H1 (cell line): Measurements from ENCODE around the gene AMIGO2. TPM values are rescaled to one million over a fixed set of nuclear protein-coding genes. Genes with fewer than 3 reads are reported as not detected.

Source experiments
- CTCF ChIA-PET: fragments of 300-600 bp; sonication (Branson Sonifier 250); formaldehyde crosslinking; loops from one replicate; lab custom pipeline; 2021; ENCODE audit not compliant: partially characterized antibody; lab: Charles Lee
- POLR2A ChIA-PET: fragments of 300-600 bp; sonication (Branson Sonifier 250); formaldehyde crosslinking; loops from one replicate; lab custom pipeline; 2021; ENCODE audit warnings: inconsistent platforms; ENCODE audit not compliant: partially characterized antibody; lab: Charles Lee
- DNase-seq, 2 experiments: peaks; one replicate each; pipeline versions ENCODE4 v3.0.0 to v3.0.0-alpha.2; 2010 to 2022; ENCODE audit warnings: low spot score in 2 of 2, low read depth in 1 of 2, mixed read lengths in 1 of 2
- FAIRE-seq: peaks from 2 replicates; lab custom pipeline; 2011; peaks lifted over from hg19 to GRCh38; lab: Jason Lieb, UNC
- H2AFZ ChIP-seq: 2 replicates; pipeline ENCODE4 v1.8.1; 2012; ENCODE audit warnings: low read length, inconsistent platforms
- H2AK5ac ChIP-seq: 2 replicates; pipeline ENCODE4 v1.6.1; 2013; ENCODE audit warnings: low read depth, low read length
- H2BK120ac ChIP-seq: replicated peaks from 2 replicates; pipeline ENCODE3; 2013; ENCODE audit warnings: low read depth, low read length, inconsistent platforms
- H2BK12ac ChIP-seq: 2 replicates; pipeline ENCODE4 v1.6.1; 2013; ENCODE audit warnings: low read depth, low read length
- H2BK15ac ChIP-seq: 2 replicates; pipeline ENCODE4 v1.6.1; 2013; ENCODE audit warnings: low read length
- H2BK20ac ChIP-seq: 2 replicates; pipeline ENCODE4 v1.6.1; 2013; ENCODE audit warnings: low read length
- H2BK5ac ChIP-seq: 2 replicates; pipeline ENCODE4 v1.6.1; 2013; ENCODE audit warnings: low read depth, low read length
- H3K14ac ChIP-seq: 2 replicates; pipeline ENCODE4 v1.6.1; 2013; ENCODE audit warnings: inconsistent platforms; ENCODE audit not compliant: insufficient read length
- H3K18ac ChIP-seq: 2 replicates; pipeline ENCODE4 v1.6.1; 2013; ENCODE audit warnings: low read length; ENCODE audit errors: extremely low read depth
- H3K23ac ChIP-seq: 2 replicates; pipeline ENCODE4 v1.6.1; 2013; ENCODE audit warnings: inconsistent platforms; ENCODE audit not compliant: insufficient read length
- H3K23me2 ChIP-seq: 2 replicates; pipeline ENCODE4 v1.6.1; 2013; ENCODE audit warnings: low read depth, low read length
- H3K27ac ChIP-seq: 2 replicates; pipeline ENCODE4 v1.6.1; 2011; ENCODE audit warnings: low read depth, low read length, inconsistent platforms
- H3K27me3 ChIP-seq, 4 experiments: replicated peaks in 1 of 4; 1 replicate in 1 of 4; 2 replicates in 3 of 4; pipeline versions ENCODE4 v1.6.1 to v1.8.1; 2011 to 2013; ENCODE audit warnings: low read length in 3 of 4, mild to moderate bottlenecking in 3 of 4, inconsistent platforms in 2 of 4, mixed read lengths in 2 of 4, moderate library complexity in 1 of 4; ENCODE audit not compliant: control insufficient read depth in 3 of 4, insufficient read depth in 3 of 4; ENCODE audit errors: extremely low read depth in 1 of 4
- H3K36me3 ChIP-seq, 4 experiments: 2 replicates each; pipeline versions ENCODE4 v1.6.1 to v1.8.1; 2011 to 2013; ENCODE audit warnings: mild to moderate bottlenecking in 4 of 4, low read length in 3 of 4, moderate library complexity in 2 of 4, control low read depth in 1 of 4, inconsistent platforms in 1 of 4; ENCODE audit not compliant: insufficient read depth in 4 of 4, control insufficient read depth in 2 of 4
- H3K4ac ChIP-seq: replicated peaks from 2 replicates; pipeline ENCODE3; 2013; ENCODE audit warnings: low read length, low read depth, mixed read lengths, inconsistent platforms; ENCODE audit not compliant: insufficient read length
- H3K4me1 ChIP-seq, 4 experiments: replicated peaks in 1 of 4; 1 replicate in 1 of 4; 2 replicates in 3 of 4; pipeline versions ENCODE4 v1.6.1 to v1.8.1; 2011 to 2013; ENCODE audit warnings: low read length in 3 of 4, inconsistent platforms in 2 of 4, mixed read lengths in 1 of 4; ENCODE audit not compliant: insufficient read depth in 4 of 4, control insufficient read depth in 3 of 4
- H3K4me2 ChIP-seq, 2 experiments: 2 replicates each; pipeline versions ENCODE4 v1.6.1 to v1.8.1; 2011 to 2013; ENCODE audit warnings: low read depth in 2 of 2, low read length in 2 of 2, control low read depth in 1 of 2, inconsistent platforms in 1 of 2, mild to moderate bottlenecking in 1 of 2; ENCODE audit not compliant: insufficient read depth in 1 of 2
- H3K4me3 ChIP-seq, 4 experiments: fragments of 200-600, 300-600 bp in 1 of 4; sonication (generic), shearing (Covaris generic), sonication (Bioruptor Twin) in 1 of 4; 2 replicates each; pipeline versions ENCODE4 v1.5.1 to v1.8.1; 2011 to 2016; ENCODE audit warnings: low read length in 4 of 4, low read depth in 3 of 4, control low read depth in 2 of 4, inconsistent platforms in 2 of 4, mild to moderate bottlenecking in 2 of 4, mixed read lengths in 1 of 4, moderate library complexity in 1 of 4; ENCODE audit not compliant: insufficient read depth in 2 of 4; ENCODE audit errors: extremely low read depth in 1 of 4
- H3K56ac ChIP-seq: replicated peaks from 2 replicates; pipeline ENCODE3; 2013; ENCODE audit warnings: low read depth, mild to moderate bottlenecking, mixed read lengths, low read length, inconsistent platforms; ENCODE audit not compliant: insufficient read length
- H3K79me1 ChIP-seq: 2 replicates; pipeline ENCODE4 v1.6.1; 2013; ENCODE audit warnings: low read depth, low read length, control low read depth
- H3K79me2 ChIP-seq, 2 experiments: 2 replicates each; pipeline versions ENCODE4 v1.6.1 to v1.8.1; 2012 to 2013; ENCODE audit warnings: low read length in 2 of 2, mild to moderate bottlenecking in 2 of 2, inconsistent platforms in 1 of 2; ENCODE audit not compliant: insufficient read depth in 2 of 2, control insufficient read depth in 1 of 2
- H3K9ac ChIP-seq, 4 experiments: replicated peaks in 1 of 4; 1 replicate in 1 of 4; 2 replicates in 3 of 4; pipeline versions ENCODE4 v1.6.1 to v1.8.1; 2011 to 2013; ENCODE audit warnings: low read depth in 3 of 4, low read length in 3 of 4, control low read depth in 2 of 4, mild to moderate bottlenecking in 2 of 4, moderate library complexity in 2 of 4, inconsistent platforms in 1 of 4; ENCODE audit errors: extremely low read depth in 1 of 4
- H3K9me3 ChIP-seq, 2 experiments: 2 replicates each; pipeline versions ENCODE4 v1.6.1 to v1.8.1; 2012 to 2013; ENCODE audit warnings: mild to moderate bottlenecking in 2 of 2, moderate library complexity in 2 of 2, control low read depth in 1 of 2, inconsistent platforms in 1 of 2, low read depth in 1 of 2, low read length in 1 of 2, mixed read lengths in 1 of 2; ENCODE audit not compliant: insufficient read depth in 2 of 2
- H4K20me1 ChIP-seq, 2 experiments: replicated peaks in 1 of 2; 2 replicates each; pipeline versions ENCODE3 to v1.8.1; 2011 to 2013; ENCODE audit warnings: inconsistent platforms in 2 of 2, low read length in 2 of 2, mild to moderate bottlenecking in 1 of 2; ENCODE audit not compliant: insufficient read depth in 2 of 2, control insufficient read depth in 1 of 2
- H4K5ac ChIP-seq: 2 replicates; pipeline ENCODE4 v1.6.1; 2013; ENCODE audit warnings: low read length, low read depth, mixed read lengths, inconsistent platforms; ENCODE audit not compliant: insufficient read length
- H4K8ac ChIP-seq: 2 replicates; pipeline ENCODE4 v1.8.0; 2013; ENCODE audit warnings: mild to moderate bottlenecking, moderate library complexity, low read length, inconsistent platforms; ENCODE audit not compliant: insufficient read depth; ENCODE audit errors: extremely low read depth
- H4K91ac ChIP-seq: replicated peaks from 2 replicates; pipeline ENCODE3; 2013; ENCODE audit warnings: low read length, mixed read lengths, inconsistent platforms; ENCODE audit not compliant: insufficient read length
- CHD1 ChIP-seq: IDR thresholded peaks from 2 replicates; pipeline ENCODE4 v1.6.1; 2012; ENCODE audit warnings: low read depth, low read length, improper control_type of control experiment
- CREB1 ChIP-seq: IDR thresholded peaks from 2 replicates; pipeline ENCODE4 v1.6.1; 2012; ENCODE audit warnings: inconsistent platforms
- CTCF ChIP-seq, 3 experiments: IDR thresholded peaks; 1 replicate in 2 of 3; 2 replicates in 1 of 3; pipeline versions ENCODE4 v1.5.1 to v1.6.1; 2011; ENCODE audit warnings: low read length in 3 of 3, mild to moderate bottlenecking in 3 of 3, inconsistent platforms in 2 of 3, low read depth in 1 of 3, moderate library complexity in 1 of 3; ENCODE audit not compliant: insufficient read depth in 1 of 3; ENCODE audit errors: control extremely low read depth in 1 of 3
- EP300 ChIP-seq, 2 experiments: IDR thresholded peaks; 1 replicate in 1 of 2; 2 replicates in 1 of 2; pipeline ENCODE4 v1.6.1; 2011 to 2012; ENCODE audit warnings: low read depth in 2 of 2, low read length in 2 of 2, mild to moderate bottlenecking in 2 of 2, borderline replicate concordance in 1 of 2, inconsistent platforms in 1 of 2, moderate library complexity in 1 of 2
- GABPA ChIP-seq: IDR thresholded peaks from 2 replicates; pipeline ENCODE4 v1.6.1; 2011; ENCODE audit warnings: mild to moderate bottlenecking, low read length, moderate library complexity, borderline replicate concordance; ENCODE audit not compliant: insufficient read depth
- HDAC6 ChIP-seq: IDR thresholded peaks from one replicate; pipeline ENCODE4 v1.7.1; 2012; ENCODE audit warnings: low read depth, mild to moderate bottlenecking, inconsistent platforms, low read length, moderate library complexity
- KDM5A ChIP-seq: fragments of 200-600 bp; IDR thresholded peaks from 2 replicates; pipeline ENCODE4 v1.7.1; 2012; ENCODE audit warnings: mild to moderate bottlenecking, low read length, inconsistent platforms, mixed read lengths
- POU5F1 ChIP-seq: IDR thresholded peaks from 2 replicates; pipeline ENCODE4 v1.6.1; 2011; ENCODE audit warnings: low read depth, mild to moderate bottlenecking, low read length, moderate library complexity
- SIX5 ChIP-seq: IDR thresholded peaks from 2 replicates; pipeline ENCODE4 v1.6.1; 2011; ENCODE audit warnings: mild to moderate bottlenecking, low read depth, low read length
- WGBS, 2 experiments: shearing (Covaris generic) in 1 of 2; methylation state at CpG; one replicate each; pipeline versions ENCODE4 v1.1.6 to v1.1.7; 2013 to 2015; ENCODE audit warnings: low lambda C conversion rate in 2 of 2, mixed read lengths in 2 of 2, inconsistent platforms in 1 of 2, low coverage in 1 of 2, missing lambda C conversion rate in 1 of 2; ENCODE audit not compliant: insufficient replicate concordance in 2 of 2, insufficient coverage in 1 of 2, insufficient read length in 1 of 2; ENCODE audit errors: extremely low coverage in 1 of 2, missing lambda C conversion rate in 1 of 2; 5-methylcytosine and 5-hydroxymethylcytosine counted together
- polyA plus RNA-seq, 7 experiments: library from polyadenylated mRNA; depleted of rRNA in 3 of 7; stranded (reverse) in 5 of 7; unstranded in 2 of 7; fragments of >200 nt in 5 of 7; fragments of 200-250 nt in 2 of 7; gene quantifications; 1 replicate in 5 of 7; 2 replicates in 1 of 7; 4 replicates in 1 of 7; pipeline versions ENCODE4 v1.2.1 to v1.2.3, GENCODE V29; 2011 to 2013; ENCODE audit warnings: missing spikeins in 2 of 7, mixed read lengths in 2 of 7
- total RNA-seq: library from RNA; stranded (reverse); fragmentation: NEBNext Ultra II Directional; extraction: Animal tissue kit (Norgen Biotek cat#: 25700); gene quantifications from 2 replicates; pipeline ENCODE4 v1.2.1, GENCODE V29; 2021
- TF ChIP-seq, protein P1 (sequence below): IDR thresholded peaks from 2 replicates; pipeline ENCODE4 v1.6.1; 2012; ENCODE audit warnings: low read length, inconsistent platforms

The AMIGO2 gene
- total and polyA plus RNA-seq, 2 of the 8 experiments (the other 6 are each of a cell fraction or from before 2014, with no cell fraction given), result 1.7 to 3.3 TPM

DNA sequence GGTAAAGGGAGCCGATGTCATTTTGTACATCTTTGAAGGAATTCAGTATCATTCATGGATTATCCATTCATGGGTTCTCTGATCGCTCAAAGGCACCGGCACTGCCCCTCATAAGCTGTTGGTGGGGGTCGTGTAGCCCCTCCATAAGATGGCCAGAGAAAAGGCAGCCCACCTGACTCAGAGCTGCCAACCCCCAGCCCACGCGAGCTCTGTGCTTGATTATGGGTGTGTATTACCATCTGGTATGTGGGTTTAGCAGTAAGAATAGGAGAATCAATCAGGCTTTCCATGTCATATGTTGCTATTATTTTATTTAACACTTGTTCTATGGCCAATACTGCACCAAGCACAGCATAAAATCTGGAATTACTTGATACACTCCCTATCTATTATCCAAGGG lies 32.1 kb upstream of the AMIGO2 start:
- FAIRE-seq (no peak), DNase-seq (no peak)
- Histone ChIP-seq H2BK5ac (no peak overlapping the region), H2AK5ac (no peak overlapping the region), H3K4me3 (no peak overlapping the region), H4K8ac (no peak overlapping the region), H3K27ac (no peak overlapping the region), H3K56ac (no peak overlapping the region), H2BK15ac (no peak overlapping the region), H3K36me3 (no peaks in the 10 kb centered on the region), H3K4ac (no peak overlapping the region), H3K23me2 (no peaks in the 10 kb centered on the region), H3K9ac (no peak overlapping the region), H3K79me2 (no peaks in the 10 kb centered on the region), H3K18ac (no peak overlapping the region), H4K5ac (no peak overlapping the region), H4K20me1 (no peaks in the 10 kb centered on the region), H2BK120ac (no peak overlapping the region), H3K4me1 (no peaks in the 10 kb centered on the region), H3K4me2 (no peak overlapping the region), H3K79me1 (no peaks in the 10 kb centered on the region), H2BK12ac (no peak overlapping the region), H3K23ac (no peak overlapping the region), H3K14ac (no peak overlapping the region), H2AFZ (no peak overlapping the region), H3K27me3 (no peaks in the 10 kb centered on the region), H4K91ac (no peak overlapping the region), H2BK20ac (no peak overlapping the region), H3K9me3 (no peaks in the 10 kb centered on the region)
- 86% methylated on average over 6 of the region's 6 CpGs; no CpG with 5 or more reads in 1 of the 2 experiments for WGBS, 2 experiments
- POLR2A ChIA-PET, result interaction anchor here (1.4 kb wide), 1 partner anchor 12 kb away, joined by 3 read pairs; no protein-coding TSS in a partner anchor
- CTCF ChIA-PET, result interaction anchor here (0.7 kb wide), 2 partner anchors 179 to 454 kb away, joined by 3 read pairs; no protein-coding TSS in a partner anchor
- TF ChIP-seq CREB1 (no peak), CTCF (IDR thresholded peaks at IDR 0.05; ENCODE audit: control extremely low read depth in 1 of 3, insufficient read depth in 1 of 3, low read depth in 1 of 3, low read length in 3 of 3) (no peak), GABPA (no peak), POU5F1 (no peak), SIX5 (no peak), HDAC6 (no peak), KDM5A (no peak), EP300 (IDR thresholded peaks at IDR 0.05; ENCODE audit: borderline replicate concordance in 1 of 2, low read depth in 2 of 2, low read length in 2 of 2) (no peak), CHD1 (no peak)
- TF ChIP-seq, protein P1, sequence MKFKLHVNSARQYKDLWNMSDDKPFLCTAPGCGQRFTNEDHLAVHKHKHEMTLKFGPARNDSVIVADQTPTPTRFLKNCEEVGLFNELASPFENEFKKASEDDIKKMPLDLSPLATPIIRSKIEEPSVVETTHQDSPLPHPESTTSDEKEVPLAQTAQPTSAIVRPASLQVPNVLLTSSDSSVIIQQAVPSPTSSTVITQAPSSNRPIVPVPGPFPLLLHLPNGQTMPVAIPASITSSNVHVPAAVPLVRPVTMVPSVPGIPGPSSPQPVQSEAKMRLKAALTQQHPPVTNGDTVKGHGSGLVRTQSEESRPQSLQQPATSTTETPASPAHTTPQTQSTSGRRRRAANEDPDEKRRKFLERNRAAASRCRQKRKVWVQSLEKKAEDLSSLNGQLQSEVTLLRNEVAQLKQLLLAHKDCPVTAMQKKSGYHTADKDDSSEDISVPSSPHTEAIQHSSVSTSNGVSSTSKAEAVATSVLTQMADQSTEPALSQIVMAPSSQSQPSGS, result no peak
